SK-N-SH (cell line): ENCODE data around the gene TLX1. TPM values are rescaled to one million over a fixed set of nuclear protein-coding genes. Genes with fewer than 3 reads are reported as not detected.

Experiments
- CTCF ChIA-PET: fragments of 300-600, 350-600 bp; formaldehyde crosslinking; extraction: SDS; loops from one replicate; lab custom pipeline; 2021; lab: Yijun Ruan, JAX
- POLR2A ChIA-PET: fragments of 350-600 bp; sonication (Branson Sonifier 250); formaldehyde crosslinking; extraction: SDS; loops from one replicate; lab custom pipeline; 2020; ENCODE audit warnings: antibody characterized with exemption, inconsistent platforms; lab: Yijun Ruan, JAX
- DNase-seq: peaks from one replicate; pipeline ENCODE4 v3.0.0; 2012
- H2AFZ ChIP-seq: fragments of 200-600 bp; sonication (generic); 2 replicates; pipeline ENCODE4 v1.8.1; 2016; ENCODE audit warnings: antibody characterized with exemption, mild to moderate bottlenecking, low read depth
- H3F3A ChIP-seq: fragments of 200-600 bp; sonication (generic); replicated peaks from 2 replicates; pipeline ENCODE3; 2016; ENCODE audit warnings: antibody characterized with exemption, mild to moderate bottlenecking; ENCODE audit not compliant: insufficient read depth
- H3K27ac ChIP-seq, 2 experiments: fragments of 200-500 bp in 1 of 2; fragments of 200-600 bp in 1 of 2; sonication (Bioruptor generic) in 1 of 2; sonication (generic), shearing (Covaris generic) in 1 of 2; 2 replicates each; pipeline versions ENCODE4 v1.5.1 to v1.6.1; 2014 to 2016; ENCODE audit warnings: low read depth in 2 of 2, inconsistent platforms in 1 of 2, low read length in 1 of 2, mild to moderate bottlenecking in 1 of 2, mixed read lengths in 1 of 2
- H3K27me3 ChIP-seq: fragments of 200-600 bp; sonication (generic), shearing (Covaris generic); 2 replicates; pipeline ENCODE4 v1.6.1; 2016; ENCODE audit warnings: mixed run types; ENCODE audit not compliant: insufficient read depth
- H3K36me3 ChIP-seq, 2 experiments: fragments of 200-500 bp in 1 of 2; fragments of 200-600 bp in 1 of 2; sonication (Bioruptor generic) in 1 of 2; sonication (generic) in 1 of 2; replicated peaks in 1 of 2; 2 replicates each; pipeline versions ENCODE3 to v1.5.1; 2014 to 2016; ENCODE audit warnings: low read length in 1 of 2, mild to moderate bottlenecking in 1 of 2; ENCODE audit not compliant: insufficient read depth in 2 of 2, control insufficient read depth in 1 of 2
- H3K4me1 ChIP-seq, 2 experiments: fragments of 200-500 bp in 1 of 2; fragments of 200-600 bp in 1 of 2; sonication (Bioruptor generic) in 1 of 2; sonication (generic), shearing (Covaris generic) in 1 of 2; 2 replicates each; pipeline versions ENCODE4 v1.5.1 to v1.6.1; 2014 to 2016; ENCODE audit warnings: low read depth in 1 of 2, low read length in 1 of 2, mixed run types in 1 of 2; ENCODE audit not compliant: insufficient read depth in 2 of 2, control insufficient read depth in 1 of 2
- H3K4me2 ChIP-seq: fragments of 200-600 bp; sonication (generic), shearing (Covaris generic); 2 replicates; pipeline ENCODE4 v1.6.1; 2017; ENCODE audit warnings: mixed run types
- H3K4me3 ChIP-seq, 2 experiments: fragments of 200-500 bp in 1 of 2; fragments of 200-600 bp in 1 of 2; sonication (Bioruptor generic) in 1 of 2; sonication (generic), shearing (Covaris generic) in 1 of 2; 2 replicates each; pipeline versions ENCODE4 v1.5.1 to v1.8.1; 2014 to 2016; ENCODE audit warnings: low read depth in 2 of 2, inconsistent platforms in 1 of 2, low read length in 1 of 2, mild to moderate bottlenecking in 1 of 2, mixed read lengths in 1 of 2, moderate library complexity in 1 of 2
- H3K79me2 ChIP-seq: fragments of 200-600 bp; sonication (generic); 2 replicates; pipeline ENCODE4 v1.8.1; 2017; ENCODE audit warnings: mild to moderate bottlenecking; ENCODE audit not compliant: insufficient read depth
- H3K9ac ChIP-seq: fragments of 200-600 bp; sonication (generic); 2 replicates; pipeline ENCODE4 v1.6.1; 2017; ENCODE audit warnings: mixed run types
- H3K9me2 ChIP-seq: fragments of 200-600 bp; sonication (generic); 2 replicates; pipeline ENCODE4 v1.6.1; 2017; ENCODE audit warnings: mixed run types
- H3K9me3 ChIP-seq: fragments of 200-600 bp; sonication (generic); 2 replicates; pipeline ENCODE4 v1.6.1; 2017; ENCODE audit warnings: mixed run types, mild to moderate bottlenecking, moderate library complexity
- H4K20me1 ChIP-seq: fragments of 200-600 bp; sonication (generic); 2 replicates; pipeline ENCODE4 v1.6.1; 2017; ENCODE audit warnings: mild to moderate bottlenecking, mixed run types; ENCODE audit not compliant: insufficient read depth
- CHD2 ChIP-seq: fragments of 150-350 bp; IDR thresholded peaks from 2 replicates; pipeline ENCODE4 v1.6.1; 2018; ENCODE audit warnings: low read length; ENCODE audit not compliant: partially characterized antibody
- CTCF ChIP-seq: fragments of 200-600 bp; sonication (generic); IDR thresholded peaks from 2 replicates; pipeline ENCODE4 v1.6.1; 2017; ENCODE audit warnings: antibody characterized with exemption, mild to moderate bottlenecking, moderate library complexity
- ELF1 ChIP-seq: IDR thresholded peaks from 2 replicates; pipeline ENCODE4 v1.4.0; 2012
- EP300 ChIP-seq, 2 experiments: IDR thresholded peaks; 2 replicates each; pipeline versions ENCODE4 v1.4.0 to v1.6.1; 2012; ENCODE audit warnings: borderline replicate concordance in 1 of 2, low read depth in 1 of 2, low read length in 1 of 2
- FOSL2 ChIP-seq: IDR thresholded peaks from 2 replicates; pipeline ENCODE4 v1.4.0; 2012; ENCODE audit warnings: low read depth, mild to moderate bottlenecking, moderate library complexity, borderline replicate concordance
- FOXM1 ChIP-seq: IDR thresholded peaks from 2 replicates; pipeline ENCODE4 v1.4.0; 2012; ENCODE audit warnings: low read depth, mild to moderate bottlenecking
- GATA2 ChIP-seq: sonication (generic); formaldehyde crosslinking; IDR thresholded peaks from 2 replicates; pipeline ENCODE4 v1.5.0; 2020; ENCODE audit warnings: mild to moderate bottlenecking, missing genetic modification reagents
- IRF3 ChIP-seq: fragments of 150-350 bp; IDR thresholded peaks from 2 replicates; pipeline ENCODE4 v1.6.1; 2016; ENCODE audit warnings: mild to moderate bottlenecking, low read depth, low read length
- MXI1 ChIP-seq: IDR thresholded peaks from 2 replicates; pipeline ENCODE4 v1.6.1; 2012; ENCODE audit warnings: mild to moderate bottlenecking, low read depth, low read length, improper control_type of control experiment
- RCOR1 ChIP-seq: fragments of 150-350 bp; IDR thresholded peaks from 2 replicates; pipeline ENCODE4 v1.6.1; 2017; ENCODE audit warnings: antibody characterized with exemption, low read length
- REST ChIP-seq: IDR thresholded peaks from 2 replicates; pipeline ENCODE4 v1.6.1; 2012; ENCODE audit warnings: mild to moderate bottlenecking, low read depth, low read length, moderate library complexity
- RFX5 ChIP-seq: IDR thresholded peaks from 2 replicates; pipeline ENCODE4 v1.6.1; 2012; ENCODE audit warnings: mild to moderate bottlenecking, improper control_type of control experiment, low read length
- RXRA ChIP-seq: IDR thresholded peaks from 2 replicates; pipeline ENCODE4 v1.4.0; 2012; ENCODE audit warnings: low read depth, mild to moderate bottlenecking, borderline replicate concordance
- SIN3A ChIP-seq: IDR thresholded peaks from 2 replicates; pipeline ENCODE4 v1.6.1; 2012; ENCODE audit warnings: low read depth, mild to moderate bottlenecking, low read length, moderate library complexity, borderline replicate concordance
- SMC3 ChIP-seq: IDR thresholded peaks from 2 replicates; pipeline ENCODE4 v1.6.1; 2012; ENCODE audit warnings: low read depth, low read length, improper control_type of control experiment
- TAF1 ChIP-seq: IDR thresholded peaks from 2 replicates; pipeline ENCODE4 v1.6.1; 2012; ENCODE audit warnings: low read depth, mild to moderate bottlenecking, low read length, moderate library complexity, borderline replicate concordance
- TEAD4 ChIP-seq: IDR thresholded peaks from 2 replicates; pipeline ENCODE4 v1.4.0; 2012; ENCODE audit warnings: mild to moderate bottlenecking, borderline replicate concordance; ENCODE audit not compliant: insufficient read depth
- YY1 ChIP-seq: IDR thresholded peaks from 2 replicates; pipeline ENCODE4 v1.4.0; 2012; ENCODE audit warnings: low read depth, mild to moderate bottlenecking
- WGBS: methylation state at CpG from one replicate; pipeline ENCODE4 v1.1.6; 2017; ENCODE audit warnings: low lambda C conversion rate; 5-methylcytosine and 5-hydroxymethylcytosine counted together
- polyA plus RNA-seq, 3 experiments: library from polyadenylated mRNA; depleted of rRNA; stranded (reverse); fragments of >200 nt; gene quantifications; 2 replicates each; pipeline ENCODE4 v1.2.3, GENCODE V29; 2012

TLX1 gene
- polyA plus RNA-seq, 1 of the 3 experiments (the other 2 are of a cell fraction) = not detected

GRCh38 chr10:101114646-101115045 lies 16.5 kb upstream of the TLX1 start:
- ChIA-PET POLR2A (no interaction called here), CTCF (interaction anchor here (0.7 to 5.1 kb wide), 4 partner anchors 12 to 27 kb away, joined by 3 to 29 read pairs (median 12); no protein-coding TSS in a partner anchor)
- Histone ChIP-seq H3K9me2 (no peaks in the 10 kb centered on the region), H3K27me3 (peaks cover 43% of the 10 kb centered on the region), H3K4me3 (no peak overlapping the region), H3K36me3 (no peaks in the 10 kb centered on the region), H2AFZ (no peak overlapping the region), H3K79me2 (no peaks in the 10 kb centered on the region), H3F3A (no peaks in the 10 kb centered on the region), H4K20me1 (no peaks in the 10 kb centered on the region), H3K4me2 (no peak overlapping the region), H3K9me3 (no peaks in the 10 kb centered on the region), H3K4me1 (peaks cover 0 to 12% of the 10 kb centered on the region in 2 experiments; a peak in 1 of 4 replicates), H3K27ac (no peak overlapping the region), H3K9ac (no peak overlapping the region)
- no peak for DNase-seq
- no peak for TF ChIP-seq RFX5
- TF ChIP-seq GATA2 (CRISPR knock-in tag) = no peak
- no peak for TF ChIP-seq FOSL2
- WGBS = 29% methylated on average over 1 of the region's 2 CpGs

- 58% methylated on average over 6 of the region's 6 CpGs for WGBS
- H3K27ac ChIP-seq = no peak overlapping the region
- H3K79me2 ChIP-seq = no peaks in the 10 kb centered on the region
- CTCF ChIA-PET = interaction anchor here (0.7 to 5.1 kb wide), 6 partner anchors 21 to 57 kb away, joined by 3 to 29 read pairs (median 3); no protein-coding TSS in a partner anchor
- peaks cover 0 to 12% of the 10 kb centered on the region in 2 experiments; a peak in 1 of 4 replicates for H3K4me1 ChIP-seq
- H3K27me3 ChIP-seq = peaks cover 64% of the 10 kb centered on the region
- no peak overlapping the region for H3K4me2 ChIP-seq
- no peaks in the 10 kb centered on the region for H3F3A ChIP-seq
- H3K9me2 ChIP-seq = no peaks in the 10 kb centered on the region
- H3K9ac ChIP-seq = no peak overlapping the region
- H3K9me3 ChIP-seq = no peaks in the 10 kb centered on the region
- TF ChIP-seq REST = no peak
- no peak for TF ChIP-seq SIN3A
- TF ChIP-seq TAF1 = no peak
- TF ChIP-seq GATA2 (CRISPR knock-in tag) = no peak
- no peak for TF ChIP-seq TEAD4
- no peak for TF ChIP-seq ELF1
- TF ChIP-seq FOXM1 = no peak
- TF ChIP-seq RCOR1 = no peak
- TF ChIP-seq FOSL2 = no peak
- TF ChIP-seq YY1 = no peak
- TF ChIP-seq RFX5 = no peak
- TF ChIP-seq SMC3 = no peak
- no peak for TF ChIP-seq IRF3
- TF ChIP-seq EP300 (IDR thresholded peaks at IDR 0.05; ENCODE audit: borderline replicate concordance in 1 of 2, low read depth in 1 of 2, low read length in 1 of 2) = no peak
- no peak for TF ChIP-seq MXI1
- no peak for TF ChIP-seq RXRA
- TF ChIP-seq CTCF = no peak
- TF ChIP-seq CHD2 = no peak
- H2AFZ ChIP-seq = no peak overlapping the region
- H3K36me3 ChIP-seq = no peaks in the 10 kb centered on the region
- DNase-seq = no peak
- POLR2A ChIA-PET = interaction anchor here (0.6 kb wide), 1 partner anchor 19 kb away, joined by 3 read pairs; no protein-coding TSS in a partner anchor
- H4K20me1 ChIP-seq = no peaks in the 10 kb centered on the region
- no peak overlapping the region for H3K4me3 ChIP-seq
These were observed 14.3 kb upstream of the TLX1 start for GRCh38 chr10:101116754-101117153.
